Measurements from ENCODE around the gene IFT80.

IFT80 gene

DNA sequence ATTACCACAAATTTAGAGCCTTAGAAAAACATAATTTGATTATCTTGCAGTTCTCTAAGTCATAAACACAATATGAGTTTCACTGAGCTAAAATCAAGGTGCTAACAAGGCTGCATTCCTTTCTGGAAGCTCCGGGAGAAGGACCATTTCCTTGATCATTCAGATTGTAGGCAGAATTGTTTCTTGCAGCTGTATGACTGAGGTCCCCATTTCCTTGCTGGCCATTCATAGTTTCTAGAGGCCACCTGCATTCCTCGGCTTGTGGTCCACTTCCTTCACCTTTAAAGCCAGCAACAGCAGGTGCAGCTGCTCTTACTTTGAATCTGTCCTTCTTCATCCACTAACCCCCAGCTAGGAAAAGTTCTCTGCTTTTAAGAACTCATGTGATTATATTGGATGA, 58.7 kb downstream of the IFT80 start:
- H3K4me3 ChIP-seq (ENCODE audit: low read depth, low read length, poor library complexity, severe bottlenecking) = no peak overlapping the region
- no peaks in the 10 kb centered on the region for H3K4me1 ChIP-seq (ENCODE audit: insufficient read depth, low read length, severe bottlenecking)
- H3K79me2 ChIP-seq (ENCODE audit: insufficient read depth, low read length) = no peaks in the 10 kb centered on the region
- H3F3A ChIP-seq (ENCODE audit: insufficient read depth, low read length) = no peaks in the 10 kb centered on the region
- no peak overlapping the region for H3K4me2 ChIP-seq (ENCODE audit: low read length)
- H4K20me1 ChIP-seq (ENCODE audit: insufficient read depth, low read length) = no peaks in the 10 kb centered on the region
- 0 out of 2 replicates have a peak, but pooled peaks cover 4% of the 10 kb centered on the region for H3K9me3 ChIP-seq (ENCODE audit: low read length)
- H3K27me3 ChIP-seq (ENCODE audit: insufficient read depth, low read length) = no peaks in the 10 kb centered on the region
- no peak overlapping the region for H2AFZ ChIP-seq (ENCODE audit: low read length)
- H3K36me3 ChIP-seq (ENCODE audit: insufficient read depth, low read length) = no peaks in the 10 kb centered on the region
- H3K9ac ChIP-seq (ENCODE audit: low read length) = no peak overlapping the region
- no peak overlapping the region for H3K27ac ChIP-seq (ENCODE audit: low read depth, low read length, poor library complexity, severe bottlenecking)
- H3K9me2 ChIP-seq (ENCODE audit: low read depth, low read length) = no peaks in the 10 kb centered on the region
- TF ChIP-seq, protein P1, sequence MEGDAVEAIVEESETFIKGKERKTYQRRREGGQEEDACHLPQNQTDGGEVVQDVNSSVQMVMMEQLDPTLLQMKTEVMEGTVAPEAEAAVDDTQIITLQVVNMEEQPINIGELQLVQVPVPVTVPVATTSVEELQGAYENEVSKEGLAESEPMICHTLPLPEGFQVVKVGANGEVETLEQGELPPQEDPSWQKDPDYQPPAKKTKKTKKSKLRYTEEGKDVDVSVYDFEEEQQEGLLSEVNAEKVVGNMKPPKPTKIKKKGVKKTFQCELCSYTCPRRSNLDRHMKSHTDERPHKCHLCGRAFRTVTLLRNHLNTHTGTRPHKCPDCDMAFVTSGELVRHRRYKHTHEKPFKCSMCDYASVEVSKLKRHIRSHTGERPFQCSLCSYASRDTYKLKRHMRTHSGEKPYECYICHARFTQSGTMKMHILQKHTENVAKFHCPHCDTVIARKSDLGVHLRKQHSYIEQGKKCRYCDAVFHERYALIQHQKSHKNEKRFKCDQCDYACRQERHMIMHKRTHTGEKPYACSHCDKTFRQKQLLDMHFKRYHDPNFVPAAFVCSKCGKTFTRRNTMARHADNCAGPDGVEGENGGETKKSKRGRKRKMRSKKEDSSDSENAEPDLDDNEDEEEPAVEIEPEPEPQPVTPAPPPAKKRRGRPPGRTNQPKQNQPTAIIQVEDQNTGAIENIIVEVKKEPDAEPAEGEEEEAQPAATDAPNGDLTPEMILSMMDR (IDR thresholded peaks at IDR 0.05; ENCODE audit: low read length) = no peak
- no peak for TF ChIP-seq EZH2 (IDR thresholded peaks at IDR 0.05; ENCODE audit: borderline replicate concordance, low read length)

DNA sequence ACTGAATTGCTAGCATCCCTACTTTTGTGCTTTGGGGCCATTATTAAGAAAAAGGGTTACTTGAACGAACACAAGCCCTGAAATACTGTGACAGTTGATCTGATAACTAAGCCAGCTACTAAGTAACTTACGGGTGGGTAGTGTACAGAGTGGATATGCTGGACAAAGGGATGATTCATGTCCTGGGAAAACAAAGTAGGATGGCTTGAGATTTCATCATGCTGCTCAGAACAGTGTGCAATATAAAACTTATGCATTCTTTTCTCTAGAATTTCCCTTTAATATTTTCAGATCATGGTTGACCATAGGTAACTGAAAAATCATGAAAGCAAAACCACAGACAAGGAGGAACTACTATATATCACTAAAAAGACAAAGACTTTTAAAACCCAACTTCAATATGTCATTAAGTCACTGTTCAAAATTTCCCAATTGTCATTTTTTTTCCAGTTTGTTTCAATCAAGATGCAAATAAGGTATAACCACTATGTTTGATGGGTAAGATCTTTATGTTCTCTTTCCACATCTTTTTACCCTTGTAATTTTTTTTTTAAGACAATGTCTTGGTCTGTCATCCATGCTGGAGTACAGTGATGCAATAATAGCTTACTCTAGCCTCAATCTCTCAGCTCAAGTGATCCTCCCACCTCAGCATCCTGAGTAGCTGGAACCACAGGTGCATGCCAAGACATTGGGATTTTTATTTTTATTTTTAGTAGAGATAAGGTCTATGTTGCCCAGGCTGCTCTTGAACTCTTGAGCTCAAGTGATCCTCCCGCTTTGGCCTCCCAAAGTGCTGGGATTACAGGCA, 67.7 kb downstream of the IFT80 start:
- H2AFZ ChIP-seq (ENCODE audit: low read length) = no peak overlapping the region
- no peak overlapping the region for H3K4me2 ChIP-seq (ENCODE audit: low read length)
- no peaks in the 10 kb centered on the region for H3K36me3 ChIP-seq (ENCODE audit: insufficient read depth, low read length)
- H3K9ac ChIP-seq (ENCODE audit: low read length) = no peak overlapping the region
- H3F3A ChIP-seq (ENCODE audit: insufficient read depth, low read length) = no peaks in the 10 kb centered on the region
- no peaks in the 10 kb centered on the region for H3K79me2 ChIP-seq (ENCODE audit: insufficient read depth, low read length)
- no peaks in the 10 kb centered on the region for H4K20me1 ChIP-seq (ENCODE audit: insufficient read depth, low read length)
- TF ChIP-seq, protein P1 (IDR thresholded peaks at IDR 0.05; ENCODE audit: low read length) = no peak
- no peak for TF ChIP-seq EZH2 (IDR thresholded peaks at IDR 0.05; ENCODE audit: borderline replicate concordance, low read length)
- no peak overlapping the region for H3K27ac ChIP-seq (ENCODE audit: low read depth, low read length, poor library complexity, severe bottlenecking)
- H3K27me3 ChIP-seq (ENCODE audit: insufficient read depth, low read length) = no peaks in the 10 kb centered on the region
- no peaks in the 10 kb centered on the region for H3K9me2 ChIP-seq (ENCODE audit: low read depth, low read length)
- no peak overlapping the region for H3K4me3 ChIP-seq (ENCODE audit: low read depth, low read length, poor library complexity, severe bottlenecking)
- H3K9me3 ChIP-seq (ENCODE audit: low read length) = no peaks in the 10 kb centered on the region
- no peaks in the 10 kb centered on the region for H3K4me1 ChIP-seq (ENCODE audit: insufficient read depth, low read length, severe bottlenecking)

DNA sequence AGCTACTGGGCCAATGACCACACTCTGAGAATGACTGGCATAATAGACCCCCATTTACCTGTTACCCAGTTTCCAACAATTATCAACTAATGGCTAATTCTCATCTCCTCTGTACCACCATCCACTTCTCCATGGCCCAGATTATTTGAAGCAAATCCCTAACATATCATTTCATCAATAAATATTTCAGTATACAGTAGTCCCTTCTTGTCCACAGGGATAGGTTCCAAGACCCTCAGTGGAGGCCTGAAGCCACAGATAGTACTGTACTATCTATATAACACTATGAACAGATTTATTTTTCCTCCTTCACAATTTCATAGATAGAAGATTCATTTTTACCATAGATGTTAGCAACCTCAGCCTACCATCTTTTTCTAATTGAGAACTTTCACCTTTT, 68.3 kb downstream of the IFT80 start:
- Histone ChIP-seq H3K9ac (ENCODE audit: low read length) (no peak overlapping the region), H3K4me2 (ENCODE audit: low read length) (no peak overlapping the region), H3K4me1 (ENCODE audit: insufficient read depth, low read length, severe bottlenecking) (no peaks in the 10 kb centered on the region), H3K27me3 (ENCODE audit: insufficient read depth, low read length) (no peaks in the 10 kb centered on the region), H3K4me3 (ENCODE audit: low read depth, low read length, poor library complexity, severe bottlenecking) (no peak overlapping the region), H2AFZ (ENCODE audit: low read length) (no peak overlapping the region), H4K20me1 (ENCODE audit: insufficient read depth, low read length) (no peaks in the 10 kb centered on the region), H3K9me3 (ENCODE audit: low read length) (no peaks in the 10 kb centered on the region), H3K27ac (ENCODE audit: low read depth, low read length, poor library complexity, severe bottlenecking) (no peak overlapping the region), H3K9me2 (ENCODE audit: low read depth, low read length) (no peaks in the 10 kb centered on the region), H3F3A (ENCODE audit: insufficient read depth, low read length) (no peaks in the 10 kb centered on the region), H3K79me2 (ENCODE audit: insufficient read depth, low read length) (no peaks in the 10 kb centered on the region), H3K36me3 (ENCODE audit: insufficient read depth, low read length) (no peaks in the 10 kb centered on the region)
- TF ChIP-seq, protein P1 (IDR thresholded peaks at IDR 0.05; ENCODE audit: low read length) = no peak
- no peak for TF ChIP-seq EZH2 (IDR thresholded peaks at IDR 0.05; ENCODE audit: borderline replicate concordance, low read length)

Measured in OCI-LY1 (cell line).